HEK293 (cell line): ENCODE data around the gene CFAP157.

Source experiments
- HOXA7 ChIP-seq: sonication (generic); formaldehyde crosslinking; IDR thresholded peaks from 2 replicates; pipeline ENCODE4 v1.8.1; 2022; ENCODE audit warnings: missing genetic modification reagents, borderline replicate concordance
- PRDM1 ChIP-seq: fragments of 450-650 bp; formaldehyde crosslinking; IDR thresholded peaks from 2 replicates; pipeline ENCODE4; 2016; ENCODE audit warnings: missing biosample characterization, missing genetic modification characterization
- ZEB2 ChIP-seq: fragments of 450-650 bp; formaldehyde crosslinking; IDR thresholded peaks from 2 replicates; pipeline ENCODE4 v1.5.1; 2016; ENCODE audit warnings: missing biosample characterization, missing genetic modification characterization
- ZNF211 ChIP-seq: fragments of 450-650 bp; formaldehyde crosslinking; IDR thresholded peaks from 2 replicates; pipeline ENCODE4 v1.5.1; 2016; ENCODE audit warnings: low read depth, missing biosample characterization, missing genetic modification characterization
- ZNF239 ChIP-seq: fragments of 450-650 bp; formaldehyde crosslinking; IDR thresholded peaks from 2 replicates; pipeline ENCODE4 v1.5.1; 2016; ENCODE audit warnings: missing biosample characterization, missing genetic modification characterization
- ZNF658 ChIP-seq: fragments of 450-650 bp; formaldehyde crosslinking; IDR thresholded peaks from 2 replicates; pipeline ENCODE4; 2016; ENCODE audit warnings: missing biosample characterization, missing genetic modification characterization
- TF ChIP-seq, protein P1 (sequence below): fragments of 450-650 bp; formaldehyde crosslinking; IDR thresholded peaks from 2 replicates; pipeline ENCODE4 v1.5.1; 2016; ENCODE audit warnings: missing biosample characterization, missing genetic modification characterization
- TF ChIP-seq, protein P2 (sequence below): fragments of 450-650 bp; formaldehyde crosslinking; IDR thresholded peaks from 2 replicates; pipeline ENCODE4 v1.5.1; 2016; ENCODE audit warnings: missing biosample characterization, missing genetic modification characterization

DNA sequence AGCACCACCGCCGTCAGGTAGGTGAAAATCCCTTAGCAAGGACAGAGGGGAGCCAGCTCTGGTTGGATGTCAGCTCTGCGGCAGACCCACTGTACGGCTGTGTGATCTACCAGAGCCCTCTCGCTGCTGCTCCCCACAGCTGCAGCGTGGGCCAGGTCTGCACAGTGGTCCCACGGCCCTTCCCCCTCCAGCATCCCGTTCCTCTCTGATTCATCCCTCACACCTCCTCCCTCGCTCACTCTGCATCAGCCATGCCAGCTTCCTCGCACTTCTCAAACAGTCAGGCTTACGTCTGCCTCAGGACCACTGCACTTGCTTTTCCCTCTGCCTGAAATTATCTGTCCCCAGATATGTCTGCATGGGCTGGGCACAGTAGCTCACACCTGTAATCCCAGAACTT, 26.6 kb upstream of the CFAP157 start:
- TF ChIP-seq, protein P1, sequence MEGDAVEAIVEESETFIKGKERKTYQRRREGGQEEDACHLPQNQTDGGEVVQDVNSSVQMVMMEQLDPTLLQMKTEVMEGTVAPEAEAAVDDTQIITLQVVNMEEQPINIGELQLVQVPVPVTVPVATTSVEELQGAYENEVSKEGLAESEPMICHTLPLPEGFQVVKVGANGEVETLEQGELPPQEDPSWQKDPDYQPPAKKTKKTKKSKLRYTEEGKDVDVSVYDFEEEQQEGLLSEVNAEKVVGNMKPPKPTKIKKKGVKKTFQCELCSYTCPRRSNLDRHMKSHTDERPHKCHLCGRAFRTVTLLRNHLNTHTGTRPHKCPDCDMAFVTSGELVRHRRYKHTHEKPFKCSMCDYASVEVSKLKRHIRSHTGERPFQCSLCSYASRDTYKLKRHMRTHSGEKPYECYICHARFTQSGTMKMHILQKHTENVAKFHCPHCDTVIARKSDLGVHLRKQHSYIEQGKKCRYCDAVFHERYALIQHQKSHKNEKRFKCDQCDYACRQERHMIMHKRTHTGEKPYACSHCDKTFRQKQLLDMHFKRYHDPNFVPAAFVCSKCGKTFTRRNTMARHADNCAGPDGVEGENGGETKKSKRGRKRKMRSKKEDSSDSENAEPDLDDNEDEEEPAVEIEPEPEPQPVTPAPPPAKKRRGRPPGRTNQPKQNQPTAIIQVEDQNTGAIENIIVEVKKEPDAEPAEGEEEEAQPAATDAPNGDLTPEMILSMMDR (tag by site-specific recombination), result no peak
- TF ChIP-seq ZNF211 (tag by site-specific recombination), result no peak
- TF ChIP-seq, protein P2, sequence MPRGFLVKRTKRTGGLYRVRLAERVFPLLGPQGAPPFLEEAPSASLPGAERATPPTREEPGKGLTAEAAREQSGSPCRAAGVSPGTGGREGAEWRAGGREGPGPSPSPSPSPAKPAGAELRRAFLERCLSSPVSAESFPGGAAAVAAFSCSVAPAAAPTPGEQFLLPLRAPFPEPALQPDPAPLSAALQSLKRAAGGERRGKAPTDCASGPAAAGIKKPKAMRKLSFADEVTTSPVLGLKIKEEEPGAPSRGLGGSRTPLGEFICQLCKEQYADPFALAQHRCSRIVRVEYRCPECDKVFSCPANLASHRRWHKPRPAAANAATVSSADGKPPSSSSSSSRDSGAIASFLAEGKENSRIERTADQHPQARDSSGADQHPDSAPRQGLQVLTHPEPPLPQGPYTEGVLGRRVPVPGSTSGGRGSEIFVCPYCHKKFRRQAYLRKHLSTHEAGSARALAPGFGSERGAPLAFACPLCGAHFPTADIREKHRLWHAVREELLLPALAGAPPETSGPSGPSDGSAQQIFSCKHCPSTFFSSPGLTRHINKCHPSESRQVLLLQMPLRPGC, result no peak
- TF ChIP-seq ZEB2 (tag by site-specific recombination), result no peak
- TF ChIP-seq ZNF658, result no peak
- no peak for TF ChIP-seq PRDM1 (tag by site-specific recombination)
- no peak for TF ChIP-seq HOXA7 (CRISPR knock-in tag)
- TF ChIP-seq ZNF239 (tag by site-specific recombination), result no peak
